Glutamatergic neuron (in vitro differentiated cells): Measurements from ENCODE around the gene CREB5. TPM values are rescaled to one million over a fixed set of nuclear protein-coding genes. Genes with fewer than 3 reads are reported as not detected.

ENCODE experiments used
- DNase-seq: peaks from one replicate; pipeline ENCODE4 v3.0.0; 2022
- H3K27ac Mint-ChIP-seq: one replicate; pipeline ENCODE4 v1.8.0; 2020; ENCODE audit warnings: mild to moderate bottlenecking, mixed read lengths, inconsistent platforms; ENCODE audit not compliant: unreplicated experiment
- H3K27me3 Mint-ChIP-seq: one replicate; pipeline ENCODE4 v1.8.0; 2020; ENCODE audit warnings: mild to moderate bottlenecking, moderate library complexity, mixed read lengths, inconsistent platforms; ENCODE audit not compliant: unreplicated experiment
- H3K36me3 Mint-ChIP-seq: one replicate; pipeline ENCODE4 v1.8.0; 2020; ENCODE audit warnings: mild to moderate bottlenecking, mixed read lengths, inconsistent platforms; ENCODE audit not compliant: unreplicated experiment
- H3K4me1 Mint-ChIP-seq: one replicate; pipeline ENCODE4 v1.8.0; 2020; ENCODE audit warnings: mild to moderate bottlenecking, low read depth, mixed read lengths, inconsistent platforms; ENCODE audit not compliant: unreplicated experiment
- H3K4me3 Mint-ChIP-seq: one replicate; pipeline ENCODE4 v1.8.0; 2020; ENCODE audit warnings: mild to moderate bottlenecking, mixed read lengths, inconsistent platforms; ENCODE audit not compliant: unreplicated experiment
- H3K9me3 Mint-ChIP-seq: one replicate; pipeline ENCODE4 v1.8.0; 2020; ENCODE audit warnings: mild to moderate bottlenecking, moderate library complexity, mixed read lengths, inconsistent platforms; ENCODE audit not compliant: unreplicated experiment
- CTCF ChIP-seq: fragments of 200-600 bp; sonication (generic); IDR thresholded peaks from one replicate; pipeline ENCODE4 v1.5.0; 2021; ENCODE audit not compliant: partially characterized antibody, unreplicated experiment
- total RNA-seq: library from RNA; stranded (reverse); fragmentation: NEBNext Ultra II Directional; extraction: Animal tissue kit (Norgen Biotek cat#: 25700); gene quantifications from one replicate; pipeline ENCODE4 v1.2.1, GENCODE V29; 2021; ENCODE audit not compliant: unreplicated experiment

The CREB5 gene
- total RNA-seq, 1 donor from 2014 or later, result 50.4 TPM

- no peak for DNase-seq
- H3K27ac Mint-ChIP-seq, result no peak overlapping the region
Observed at GRCh38 chr7:28688174-28688573, 275.9 kb downstream of the CREB5 start.

GRCh38 chr7:28688651-28689050 lies 276.3 kb downstream of the CREB5 start:
- H3K27me3 Mint-ChIP-seq, result peaks cover 3% of the 10 kb centered on the region
- no peak overlapping the region for H3K4me3 Mint-ChIP-seq
- no peaks in the 10 kb centered on the region for H3K36me3 Mint-ChIP-seq
- peaks cover 7% of the 10 kb centered on the region for H3K9me3 Mint-ChIP-seq
- no peak for TF ChIP-seq CTCF
- peaks cover 25% of the 10 kb centered on the region for H3K4me1 Mint-ChIP-seq
- no peak for DNase-seq
- no peak overlapping the region for H3K27ac Mint-ChIP-seq

More at GRCh38 chr7:28688174-28688573, 275.9 kb downstream of the CREB5 start:
- peaks cover 7% of the 10 kb centered on the region for H3K9me3 Mint-ChIP-seq
- TF ChIP-seq CTCF, result no peak
- no peak overlapping the region for H3K4me3 Mint-ChIP-seq
- peaks cover 21% of the 10 kb centered on the region for H3K4me1 Mint-ChIP-seq
- H3K27me3 Mint-ChIP-seq, result peaks cover 3% of the 10 kb centered on the region
- no peaks in the 10 kb centered on the region for H3K36me3 Mint-ChIP-seq

GRCh38 chr7:28695300-28696295 lies 283.3 kb downstream of the CREB5 start:
- H3K36me3 Mint-ChIP-seq, result no peaks in the 10 kb centered on the region
- TF ChIP-seq CTCF, result no peak
- peak overlapping the region; percentile 85 for H3K27ac Mint-ChIP-seq
- H3K27me3 Mint-ChIP-seq, result peaks cover 6% of the 10 kb centered on the region
- peaks cover 50% of the 10 kb centered on the region for H3K4me1 Mint-ChIP-seq
- DNase-seq, result no peak
- peak overlapping the region; percentile 64 for H3K4me3 Mint-ChIP-seq
- peaks cover 14% of the 10 kb centered on the region for H3K9me3 Mint-ChIP-seq

- no peaks in the 10 kb centered on the region for H3K36me3 Mint-ChIP-seq
- peaks cover 9% of the 10 kb centered on the region for H3K27me3 Mint-ChIP-seq
- H3K4me1 Mint-ChIP-seq, result peaks cover 56% of the 10 kb centered on the region
- no peak for DNase-seq
- H3K9me3 Mint-ChIP-seq, result peaks cover 14% of the 10 kb centered on the region
- no peak overlapping the region for H3K4me3 Mint-ChIP-seq
- no peak overlapping the region for H3K27ac Mint-ChIP-seq
- TF ChIP-seq CTCF, result no peak
Observed at GRCh38 chr7:28697913-28698563, 285.7 kb downstream of the CREB5 start.

- Mint-ChIP-seq H3K9me3 (peaks cover 19% of the 10 kb centered on the region), H3K4me1 (peaks cover 55% of the 10 kb centered on the region), H3K36me3 (no peaks in the 10 kb centered on the region), H3K4me3 (no peak overlapping the region), H3K27me3 (peaks cover 11% of the 10 kb centered on the region), H3K27ac (no peak overlapping the region)
- no peak for TF ChIP-seq CTCF
- no peak for DNase-seq
Observed at GRCh38 chr7:28698840-28699239, 286.5 kb downstream of the CREB5 start.
